HG03342 (cell line): Measurements from ENCODE around the gene TSC22D1.
"Not testable (repeated sequence)": the region's sequence is repeated elsewhere in the genome, so short reads cannot be mapped to it uniquely, and the experiment has no call there.

Experiments used
- ATAC-seq: cut with Tn5 transposase; IDR thresholded peaks from one replicate; pipeline ENCODE4 v1.9.1; 2021; ENCODE audit warnings: mild to moderate bottlenecking, moderate library complexity; ENCODE audit not compliant: unreplicated experiment

Gene TSC22D1

DNA sequence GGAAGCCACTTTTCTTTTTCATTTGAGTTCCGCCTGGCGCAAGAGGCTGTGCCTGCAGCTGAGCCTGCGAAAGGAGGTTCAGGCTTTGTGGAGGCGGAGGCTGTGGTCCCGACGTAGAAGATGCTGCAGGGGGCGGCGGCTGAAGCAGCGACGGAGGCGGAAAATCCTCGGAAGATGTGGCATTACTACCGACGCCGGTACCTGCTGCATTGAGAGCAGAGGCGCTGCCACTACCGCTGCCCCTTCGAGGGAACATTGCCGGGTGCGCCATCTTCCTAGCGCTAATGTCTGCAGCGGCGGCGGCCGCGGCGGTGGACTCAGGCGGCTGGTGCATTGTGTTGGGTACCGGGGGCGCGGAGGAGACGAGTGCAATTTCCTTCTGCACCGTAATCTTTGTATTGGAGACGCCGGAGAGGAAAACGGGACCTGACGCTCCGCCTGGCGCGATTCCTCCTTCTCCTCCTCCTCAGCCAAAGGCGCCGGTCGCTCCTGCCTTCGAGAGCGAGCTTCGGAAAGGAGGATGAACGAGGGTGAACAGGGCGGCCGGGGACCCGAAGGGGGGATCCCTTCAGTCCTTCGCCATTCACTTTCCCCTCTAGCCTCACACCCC is at the start of gene TSC22D1:
Gene TSC22D1, minus strand, starts transcription at position 590 of the 610 bp plus-strand sequence. Its CDS starts 256 bp downstream, at position 334.
- ATAC-seq = no peak

DNA sequence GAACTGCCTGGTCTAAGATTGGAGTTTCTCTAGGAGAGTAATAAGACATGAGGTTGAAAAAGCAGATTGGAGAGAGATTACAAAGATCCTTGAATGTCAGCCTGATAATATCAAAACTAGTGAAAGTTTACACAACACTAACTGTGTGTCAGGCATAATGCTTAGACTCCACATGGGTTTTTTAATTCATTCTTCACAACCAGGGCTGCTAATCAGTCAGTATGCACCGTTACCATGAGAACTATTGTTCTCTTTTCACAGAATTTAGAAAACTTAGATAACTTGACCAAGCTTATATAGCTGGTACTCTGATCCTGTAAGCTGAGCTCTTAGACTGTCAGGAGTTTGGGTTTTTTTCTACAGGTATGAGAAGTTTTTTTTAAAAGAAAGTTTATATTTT is 46.6 kb upstream of the TSC22D1 start:
- ATAC-seq = no peak

DNA sequence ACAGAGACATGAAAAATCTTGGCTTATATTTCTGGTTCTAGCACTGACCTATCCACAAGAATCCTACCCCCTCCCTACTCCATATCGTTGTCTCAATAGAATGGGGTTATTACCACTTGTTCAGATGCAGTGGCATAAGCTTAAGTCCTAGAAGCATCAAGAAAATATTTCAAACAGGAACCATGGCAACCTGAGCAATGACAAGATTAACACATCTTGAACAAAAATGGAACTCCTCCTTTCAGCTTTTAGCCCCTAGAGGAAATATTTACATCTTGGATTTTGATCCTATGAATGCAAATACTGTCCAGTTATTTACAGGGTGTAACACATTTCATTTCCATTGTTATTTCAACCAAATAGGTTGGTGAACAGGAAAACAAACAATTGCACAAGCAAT is 46.1 kb upstream of the TSC22D1 start:
- no peak for ATAC-seq

DNA sequence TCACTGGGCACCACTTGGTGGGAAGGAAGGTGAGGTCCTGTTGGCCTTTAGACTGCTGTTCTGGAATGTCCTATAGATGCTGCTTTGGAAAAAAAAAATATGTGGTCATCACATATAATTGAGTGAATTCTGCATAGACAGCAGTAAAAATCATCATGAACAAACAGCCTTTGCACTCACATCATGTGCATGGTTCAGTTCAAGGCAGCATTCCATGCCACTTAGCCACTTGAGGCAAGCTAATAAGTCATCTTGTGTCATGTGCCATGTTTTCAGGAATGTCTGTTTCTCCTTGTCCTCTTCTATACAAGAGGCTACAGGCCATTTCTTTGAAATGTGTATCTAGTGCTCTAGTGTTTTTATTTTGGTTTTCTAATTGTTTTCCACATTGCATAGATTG is 43.9 kb upstream of the TSC22D1 start:
- no peak for ATAC-seq

DNA sequence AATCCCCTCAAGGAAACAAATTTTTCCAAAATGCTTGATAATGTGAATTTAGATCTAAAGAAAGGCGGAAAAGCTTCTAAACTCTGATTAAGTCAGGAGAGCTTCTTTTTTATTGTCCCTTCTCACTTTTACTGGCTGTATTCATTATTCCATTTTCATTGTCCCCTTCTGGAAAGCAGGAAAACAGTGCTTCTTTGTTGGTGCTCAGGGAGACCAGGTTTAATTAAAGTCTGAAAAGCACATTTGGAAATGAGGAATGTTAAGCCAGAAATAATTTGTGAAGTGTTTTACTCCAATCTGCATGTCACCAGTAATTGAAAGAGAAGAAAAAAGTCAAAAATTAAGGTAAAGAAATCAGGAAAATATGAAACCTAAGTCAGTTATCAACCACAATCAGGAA is 43.5 kb upstream of the TSC22D1 start:
- ATAC-seq = no peak

DNA sequence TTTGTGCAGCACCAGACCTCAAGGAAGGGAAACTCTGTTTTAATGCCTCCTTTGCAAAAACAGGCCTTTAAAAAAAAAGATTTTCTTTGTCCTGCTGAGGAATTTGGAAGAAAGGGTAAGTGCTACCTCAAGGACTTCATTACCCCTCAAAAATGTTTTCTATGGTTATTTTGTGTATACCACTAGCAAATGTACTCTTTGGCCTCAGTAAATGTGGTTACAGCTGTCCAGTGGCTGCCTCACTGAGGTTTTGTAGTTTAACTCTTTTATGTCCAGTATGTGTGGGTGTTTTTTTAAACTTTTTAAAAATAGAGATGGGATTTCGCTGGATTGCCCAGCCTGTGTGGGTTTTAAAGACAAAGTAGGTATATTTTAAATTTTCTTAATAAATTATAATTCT is 42.2 kb upstream of the TSC22D1 start:
- no peak for ATAC-seq

DNA sequence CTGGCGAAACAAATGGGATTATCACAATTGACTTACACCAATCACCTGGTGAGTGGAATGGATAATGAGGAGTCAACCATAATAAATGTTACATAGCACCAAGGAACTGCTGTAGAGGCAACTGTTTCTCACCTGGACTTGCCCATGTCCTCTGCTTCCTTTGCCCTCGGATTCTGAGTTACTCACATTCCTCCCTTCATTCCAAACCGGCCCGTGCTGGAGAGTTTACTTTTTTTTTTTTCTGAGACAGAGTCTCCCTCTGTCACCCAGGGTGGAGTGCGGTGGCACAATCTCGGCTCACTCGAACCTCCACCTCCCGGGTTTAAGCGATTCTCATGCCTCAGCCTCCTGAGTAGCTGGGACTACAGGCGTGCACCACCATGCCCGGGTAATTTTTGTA is 41.5 kb upstream of the TSC22D1 start:
- no peak for ATAC-seq

DNA sequence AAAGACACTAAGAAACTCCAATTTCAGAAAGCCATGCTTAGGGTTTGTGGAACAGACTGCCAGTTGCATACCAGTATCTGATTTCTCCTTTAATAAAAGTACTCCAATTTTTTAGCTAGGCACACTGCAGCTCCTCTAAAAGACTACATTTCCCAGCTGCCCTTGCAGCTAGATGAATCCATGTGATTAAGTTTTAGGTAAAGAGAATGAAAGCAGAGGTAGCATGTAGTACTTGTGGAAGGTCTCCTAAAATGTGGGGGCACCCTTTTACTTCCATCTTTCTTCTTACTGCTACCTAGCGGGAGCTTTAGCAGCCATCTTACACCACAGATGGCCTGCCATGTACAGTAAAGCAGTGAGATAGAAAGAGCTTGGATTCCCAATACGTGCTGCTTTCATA is 33.0 kb upstream of the TSC22D1 start:
- no peak for ATAC-seq

DNA sequence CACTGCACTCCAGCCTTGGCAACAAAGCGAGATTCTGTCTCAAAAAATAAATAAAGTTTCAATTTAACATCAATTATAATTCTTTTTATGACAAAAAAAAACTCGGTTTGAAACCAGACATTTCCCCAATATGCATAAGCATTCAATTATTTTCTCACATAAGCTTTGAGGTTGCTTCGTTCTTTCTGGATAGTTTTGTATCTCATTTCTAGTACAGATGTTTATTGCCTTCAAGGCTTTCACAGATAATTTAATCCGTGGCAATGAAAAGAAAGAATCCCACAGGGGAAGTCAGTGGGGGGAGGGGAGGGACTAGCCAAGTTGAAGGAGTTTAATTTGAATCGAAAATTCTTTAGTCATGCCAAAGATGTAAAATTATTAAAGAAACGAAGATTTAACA is 29.6 kb upstream of the TSC22D1 start:
- ATAC-seq = no peak

DNA sequence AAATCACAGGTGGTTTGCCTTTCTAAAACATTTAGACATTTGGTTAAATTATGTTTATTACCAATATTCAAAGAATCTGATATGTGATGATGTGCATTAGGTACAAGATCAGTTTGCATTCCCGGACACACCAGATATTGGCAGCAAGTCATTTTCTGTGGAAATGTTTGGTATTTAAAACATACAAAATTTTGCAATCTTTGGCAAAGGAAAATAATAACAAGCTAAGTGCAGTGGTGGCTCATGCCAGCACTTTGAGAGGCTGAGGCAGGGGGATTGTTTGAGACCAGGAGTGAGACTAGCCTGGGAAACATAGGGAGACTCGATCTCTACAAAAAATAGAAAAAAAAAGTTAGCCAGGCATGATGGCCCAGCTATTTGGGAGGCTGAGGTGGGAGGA is 29.1 kb upstream of the TSC22D1 start:
- no peak for ATAC-seq

DNA sequence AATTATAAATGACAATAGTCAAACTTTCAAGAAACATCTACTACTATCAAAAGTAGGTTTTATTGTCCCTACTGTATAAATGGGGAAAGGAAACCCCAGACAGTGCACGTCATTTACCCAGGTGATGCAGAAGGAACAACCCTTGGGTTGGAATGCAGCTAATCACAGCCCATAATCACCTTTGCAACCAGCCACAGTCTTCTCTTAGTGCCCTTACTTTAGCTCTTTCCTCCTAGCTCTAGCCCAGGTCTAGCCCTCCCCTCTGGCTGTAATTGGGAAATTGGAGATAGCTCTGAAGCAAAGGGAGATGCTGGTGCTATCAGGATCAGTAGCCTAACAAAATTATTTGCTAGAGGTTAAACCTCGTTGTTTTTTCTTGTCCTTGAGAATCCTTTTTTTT is 25.5 kb upstream of the TSC22D1 start:
- no peak for ATAC-seq

DNA sequence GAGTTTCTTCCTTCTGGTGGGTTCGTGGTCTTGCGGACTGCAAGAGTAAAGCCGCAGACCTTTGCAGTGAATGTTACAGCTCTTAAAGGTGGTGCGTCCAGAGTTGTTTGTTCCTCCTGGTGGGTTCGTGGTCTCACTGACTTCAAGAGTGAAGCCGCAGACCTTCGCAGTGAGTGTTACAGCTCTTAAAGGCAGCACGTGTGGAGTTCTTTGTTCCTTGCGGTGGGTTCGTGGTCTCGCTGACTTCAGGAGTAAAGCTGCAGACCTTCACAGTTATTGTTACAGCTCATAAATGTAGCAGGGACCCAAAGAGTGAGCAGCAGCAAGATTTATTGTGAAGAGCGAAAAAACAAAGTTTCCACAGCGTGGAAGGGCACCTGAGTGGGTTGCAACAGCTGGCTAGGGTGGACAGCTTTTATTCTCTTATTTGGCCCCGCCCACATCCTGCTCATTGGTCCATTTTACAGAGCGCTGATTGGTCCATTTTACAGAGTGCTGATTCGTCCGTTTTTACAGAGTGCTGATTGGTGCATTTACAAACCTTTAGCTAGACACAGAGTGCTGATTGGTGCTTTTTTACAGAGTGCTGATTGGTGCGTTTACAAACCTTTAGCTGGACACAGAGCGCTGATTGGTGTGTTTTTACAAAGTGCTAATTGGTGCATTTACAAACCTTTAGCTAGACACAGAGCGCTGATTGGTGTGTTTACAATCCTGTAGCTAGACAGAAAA is 17.9 kb upstream of the TSC22D1 start:
- not testable (repeated sequence) for ATAC-seq

DNA sequence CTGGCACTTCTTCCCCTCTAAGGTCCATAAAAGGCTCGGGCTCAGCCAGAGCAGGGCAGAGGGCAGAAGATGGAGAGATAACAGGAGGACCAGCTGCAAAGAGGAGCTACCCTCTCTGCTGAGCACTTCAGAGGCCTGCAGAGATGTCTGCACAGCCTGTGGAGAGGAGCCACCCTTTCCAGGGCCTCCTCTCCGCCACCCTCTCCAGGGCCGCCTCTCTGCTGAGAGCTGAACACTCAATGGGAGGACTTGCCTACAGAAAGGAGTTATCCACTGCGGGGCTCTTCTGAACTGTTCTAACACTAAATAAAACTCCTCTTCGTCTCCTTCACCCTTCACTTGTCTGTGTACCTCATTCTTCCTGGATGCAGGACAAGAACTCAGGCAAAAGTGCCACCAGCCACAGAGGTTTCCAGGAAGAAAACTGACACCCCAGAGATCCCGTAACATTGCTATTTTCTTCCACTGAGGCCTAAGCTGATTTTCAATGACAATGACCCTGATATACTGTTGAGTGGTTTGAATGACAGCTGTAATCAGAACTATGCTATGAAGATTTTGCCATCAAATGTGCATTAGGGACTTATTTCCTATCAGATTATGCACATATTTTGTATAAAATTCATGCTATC is 16.2 kb upstream of the TSC22D1 start:
- ATAC-seq = no peak

DNA sequence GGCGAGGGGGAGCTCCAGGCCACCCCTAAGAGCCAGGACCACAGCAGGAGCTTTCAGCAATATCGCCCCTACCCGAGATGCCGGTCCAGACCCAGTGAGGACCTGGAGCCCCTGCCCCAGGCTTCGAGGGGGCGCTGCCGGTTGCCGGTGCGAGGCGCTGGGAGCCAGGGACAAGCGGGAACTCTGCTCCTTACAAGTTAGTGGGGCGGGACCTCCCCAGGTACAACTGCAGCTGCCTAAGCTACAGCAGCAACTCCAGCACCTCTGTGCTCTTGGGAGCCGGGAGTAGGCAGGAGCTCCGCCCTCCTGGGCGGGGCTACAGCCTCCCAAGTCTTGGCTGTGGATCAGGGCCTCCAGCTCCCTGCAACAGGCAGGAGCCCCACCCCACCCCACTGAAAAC is 15.2 kb upstream of the TSC22D1 start:
- no peak for ATAC-seq

DNA sequence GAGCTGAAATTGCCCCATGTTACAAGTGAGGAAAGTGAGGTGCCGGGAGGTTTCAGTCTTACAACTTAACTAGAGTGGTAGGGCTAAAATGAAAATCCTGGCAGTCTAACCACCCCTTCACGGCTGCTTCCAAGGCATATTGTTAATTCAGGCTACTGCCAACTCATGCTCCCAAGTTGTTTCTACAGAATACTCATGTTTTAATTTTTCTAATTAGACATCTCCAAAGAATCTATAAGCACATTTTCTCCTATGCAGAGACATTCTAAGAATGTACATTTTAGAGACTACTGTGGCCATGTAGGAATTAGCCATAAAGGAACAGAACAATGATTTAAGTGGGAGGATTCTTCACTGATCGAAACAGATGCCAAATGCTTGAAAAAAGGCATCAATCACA is 7.0 kb upstream of the TSC22D1 start:
- ATAC-seq = no peak

DNA sequence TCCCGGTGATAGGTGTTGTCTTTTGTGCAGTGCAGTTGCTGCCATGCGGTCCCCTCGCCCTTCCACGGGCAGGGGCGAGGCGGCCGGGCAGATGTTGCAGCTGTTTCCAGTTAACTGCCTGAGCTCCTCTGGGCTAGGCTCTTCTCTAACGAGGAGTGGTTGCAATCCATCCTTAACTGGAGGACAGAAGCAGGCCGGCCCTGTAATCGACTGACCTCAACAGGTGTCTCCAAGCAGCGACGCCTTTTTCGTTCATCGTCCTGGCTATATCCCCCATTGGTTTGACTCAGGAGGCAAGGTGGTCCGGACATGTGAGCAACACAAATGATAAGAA is 1.9 kb upstream of the TSC22D1 start:
- no peak for ATAC-seq

DNA sequence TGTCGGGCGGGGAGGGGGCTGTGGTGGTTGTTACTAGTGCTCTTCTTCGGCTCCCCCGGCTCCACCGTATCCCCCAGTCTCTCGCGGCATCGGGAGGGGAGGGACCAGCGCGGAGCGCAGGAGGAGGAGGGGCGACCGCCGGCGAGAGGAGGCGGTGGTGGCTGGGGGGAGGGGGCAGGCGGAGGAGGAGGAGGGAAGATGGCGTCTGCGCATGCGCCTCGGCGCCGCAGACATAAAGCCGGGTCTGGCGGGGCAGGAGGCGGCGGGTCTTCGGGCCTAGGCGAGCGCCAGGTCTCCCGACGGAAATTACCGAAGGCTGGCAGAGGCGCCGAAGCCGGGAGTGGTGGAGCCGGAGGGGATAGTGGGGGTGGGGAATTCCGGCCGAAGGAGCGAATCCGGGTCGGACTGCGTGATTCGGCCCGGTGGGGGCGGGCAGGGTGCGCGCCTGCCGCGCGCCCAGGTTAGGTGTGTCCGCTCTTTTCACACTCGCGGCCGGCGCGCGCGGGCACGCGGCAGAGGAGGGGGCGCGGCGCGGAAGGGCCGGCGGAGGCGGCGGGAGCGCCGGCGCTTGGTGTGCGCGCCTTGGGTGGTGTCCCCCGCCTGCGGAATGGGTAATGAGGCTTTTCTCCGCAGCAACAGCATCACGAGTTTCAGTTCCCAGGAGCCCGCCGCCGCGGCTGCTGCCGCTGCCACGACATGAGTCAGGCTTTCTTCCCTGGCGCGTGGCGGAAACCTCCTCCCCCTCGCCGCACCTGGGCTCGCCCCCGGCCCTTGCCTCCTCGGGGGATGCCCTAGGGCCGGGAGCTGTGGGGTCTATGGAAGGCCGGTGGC is 1.3 kb upstream of the TSC22D1 start:
- peak; percentile 58 for ATAC-seq

DNA sequence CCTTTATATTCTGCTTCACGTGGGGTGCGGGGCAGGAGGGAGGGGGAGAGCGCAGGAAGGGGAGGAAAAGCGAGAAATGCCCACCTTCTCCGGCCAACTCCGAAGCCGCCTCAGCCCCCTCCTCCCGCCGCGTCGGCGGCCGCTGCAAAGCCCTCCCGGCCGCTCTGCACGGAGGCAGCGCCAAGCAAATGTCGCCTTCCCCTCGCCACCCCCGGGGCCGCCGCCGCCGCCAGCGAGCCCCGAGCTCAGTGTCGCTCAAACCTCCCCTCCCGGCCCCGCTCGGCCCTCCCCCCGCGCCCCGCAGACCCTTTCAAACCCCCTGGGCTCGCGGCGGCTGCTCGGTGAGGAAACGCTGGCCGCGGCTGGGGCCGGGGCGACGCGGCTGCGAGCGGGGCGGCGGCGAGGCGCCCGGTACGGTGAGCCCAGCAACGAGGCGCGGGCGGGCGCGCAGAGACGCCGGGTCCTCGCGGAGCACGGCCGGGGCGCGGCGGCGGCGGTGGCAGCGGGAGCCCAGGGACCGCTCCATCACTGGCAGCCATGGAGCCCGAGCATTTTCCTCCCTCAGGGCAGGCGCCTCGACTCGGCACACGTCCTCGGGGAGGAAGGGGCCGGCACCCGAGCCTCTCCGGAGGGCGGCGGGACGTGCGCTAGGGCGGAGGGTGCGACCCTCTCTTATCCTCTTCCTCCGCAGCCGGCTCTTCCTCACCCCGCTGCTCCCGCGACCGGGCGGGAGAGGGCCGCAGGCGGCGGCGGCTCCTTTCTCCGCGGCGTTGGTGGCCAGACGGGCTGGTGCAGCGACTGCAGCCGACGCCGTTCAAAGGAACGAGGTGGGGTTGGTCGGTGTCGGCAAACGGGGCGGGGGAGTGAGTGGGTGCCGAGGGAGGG is 463 bp upstream of the TSC22D1 start:
- peak; percentile 21 for ATAC-seq

DNA sequence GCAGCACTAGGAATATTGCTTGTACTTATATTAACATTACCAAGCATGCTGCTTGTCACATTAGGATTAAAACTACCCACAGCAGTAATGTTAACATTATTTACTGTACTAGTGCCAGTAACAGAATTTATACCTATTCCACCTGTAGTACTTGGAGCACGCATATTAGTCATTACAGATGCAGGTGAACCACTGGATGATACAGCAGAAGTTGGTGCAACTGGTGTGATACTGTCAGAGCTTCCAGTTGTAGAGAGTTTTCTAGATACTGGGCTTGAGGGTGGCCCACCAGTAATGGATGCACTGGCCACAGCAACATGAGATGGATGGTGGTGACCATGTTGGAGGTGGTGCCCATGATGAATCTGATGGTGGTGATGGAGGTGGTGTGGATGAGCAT is 1.1 kb downstream of the TSC22D1 start:
- ATAC-seq = no peak

DNA sequence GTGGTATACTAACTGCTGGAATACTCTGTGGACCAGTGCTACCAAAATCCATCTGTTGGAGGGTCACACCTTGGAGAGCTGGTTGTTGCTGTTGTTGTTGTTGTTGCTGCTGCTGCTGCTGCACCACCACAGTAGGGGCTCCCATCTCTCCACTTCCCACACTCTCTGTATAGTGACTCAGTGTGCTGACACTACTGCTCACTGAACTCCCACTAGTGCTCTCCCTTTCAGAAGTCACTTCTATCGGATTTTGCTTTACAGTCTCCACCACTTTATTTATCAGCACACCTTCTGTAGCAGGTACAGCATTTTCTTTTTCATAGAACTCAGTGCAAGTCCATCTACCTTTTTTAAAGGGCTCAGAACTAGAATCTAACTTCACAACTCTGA is 1.7 kb downstream of the TSC22D1 start:
- no peak for ATAC-seq
